ENCODE results near the gene KCNC2.

Gene KCNC2

DNA sequence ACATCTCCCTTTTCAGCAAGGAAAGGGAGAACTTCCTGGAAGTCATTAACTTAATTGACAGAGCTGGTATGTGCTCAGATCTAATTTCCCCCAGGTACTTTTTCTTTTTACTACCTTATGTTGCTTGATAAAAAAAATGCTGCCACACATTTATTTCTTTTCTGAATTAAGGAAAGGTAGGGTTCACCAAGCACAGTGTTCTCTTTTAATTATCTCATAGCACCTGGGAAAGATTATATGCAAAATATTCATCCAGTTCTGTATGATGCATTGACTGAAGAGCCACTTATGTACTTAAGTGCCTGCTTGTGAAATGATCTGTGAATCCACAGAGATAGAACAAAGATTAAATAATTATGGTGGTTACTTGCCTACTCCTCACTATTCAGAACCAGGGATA is 25.1 kb downstream of the KCNC2 start:
- H4K20me1 ChIP-seq (ENCODE audit: insufficient read depth, low read length) = no peaks in the 10 kb centered on the region
- no peaks in the 10 kb centered on the region for H3F3A ChIP-seq (ENCODE audit: insufficient read depth, low read length)
- TF ChIP-seq, protein P1, sequence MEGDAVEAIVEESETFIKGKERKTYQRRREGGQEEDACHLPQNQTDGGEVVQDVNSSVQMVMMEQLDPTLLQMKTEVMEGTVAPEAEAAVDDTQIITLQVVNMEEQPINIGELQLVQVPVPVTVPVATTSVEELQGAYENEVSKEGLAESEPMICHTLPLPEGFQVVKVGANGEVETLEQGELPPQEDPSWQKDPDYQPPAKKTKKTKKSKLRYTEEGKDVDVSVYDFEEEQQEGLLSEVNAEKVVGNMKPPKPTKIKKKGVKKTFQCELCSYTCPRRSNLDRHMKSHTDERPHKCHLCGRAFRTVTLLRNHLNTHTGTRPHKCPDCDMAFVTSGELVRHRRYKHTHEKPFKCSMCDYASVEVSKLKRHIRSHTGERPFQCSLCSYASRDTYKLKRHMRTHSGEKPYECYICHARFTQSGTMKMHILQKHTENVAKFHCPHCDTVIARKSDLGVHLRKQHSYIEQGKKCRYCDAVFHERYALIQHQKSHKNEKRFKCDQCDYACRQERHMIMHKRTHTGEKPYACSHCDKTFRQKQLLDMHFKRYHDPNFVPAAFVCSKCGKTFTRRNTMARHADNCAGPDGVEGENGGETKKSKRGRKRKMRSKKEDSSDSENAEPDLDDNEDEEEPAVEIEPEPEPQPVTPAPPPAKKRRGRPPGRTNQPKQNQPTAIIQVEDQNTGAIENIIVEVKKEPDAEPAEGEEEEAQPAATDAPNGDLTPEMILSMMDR (IDR thresholded peaks at IDR 0.05; ENCODE audit: low read length) = no peak
- TF ChIP-seq EZH2phosphoT487 (IDR thresholded peaks at IDR 0.05; ENCODE audit: low read length) (no peak), EZH2 (optimal IDR thresholded peaks at IDR 0.05; ENCODE audit: low read depth, low read length) (no peak)
- H3K4me3 ChIP-seq (ENCODE audit: low read length) = no peak overlapping the region
- H3K79me2 ChIP-seq (ENCODE audit: low read length) = no peaks in the 10 kb centered on the region
- no peaks in the 10 kb centered on the region for H3K36me3 ChIP-seq (replicated peaks; ENCODE audit: insufficient read depth, low read length)
- no peak overlapping the region for H3K4me2 ChIP-seq (ENCODE audit: low read depth, low read length)
- no peak overlapping the region for H3K27ac ChIP-seq (ENCODE audit: low read length)
- H2AFZ ChIP-seq (ENCODE audit: low read length) = no peak overlapping the region
- no peak overlapping the region for H3K9ac ChIP-seq (ENCODE audit: low read length)
- DNase-seq = no peak
- no peaks in the 10 kb centered on the region for H3K27me3 ChIP-seq (replicated peaks; ENCODE audit: insufficient read depth, low read length)
- H3K9me2 ChIP-seq (replicated peaks; ENCODE audit: insufficient read depth, low read length) = no peaks in the 10 kb centered on the region
- no peaks in the 10 kb centered on the region for H3K4me1 ChIP-seq (ENCODE audit: low read length)
- no peaks in the 10 kb centered on the region for H3K9me3 ChIP-seq (replicated peaks; ENCODE audit: insufficient read depth, low read length)

DNA sequence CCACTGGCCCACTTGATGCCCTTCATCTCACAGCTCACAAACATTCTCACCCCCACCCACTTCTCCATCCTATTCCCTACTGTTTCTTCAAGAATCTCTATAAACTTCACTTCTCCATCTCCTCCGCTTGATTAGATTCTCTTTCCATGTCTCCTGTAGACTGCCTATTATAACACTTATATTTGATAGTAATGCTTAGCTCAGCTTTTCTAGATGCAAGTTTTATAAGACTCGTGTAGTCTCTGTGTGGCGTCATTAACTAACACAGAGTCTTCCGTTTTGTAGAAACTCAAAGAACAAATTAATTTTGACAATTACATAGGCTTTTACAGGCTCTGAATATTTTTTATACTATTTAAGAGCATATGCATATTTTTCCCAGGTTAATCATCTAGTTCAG is 25.7 kb downstream of the KCNC2 start:
- Histone ChIP-seq H4K20me1 (ENCODE audit: insufficient read depth, low read length) (no peaks in the 10 kb centered on the region), H3K27me3 (replicated peaks; ENCODE audit: insufficient read depth, low read length) (no peaks in the 10 kb centered on the region), H3K27ac (ENCODE audit: low read length) (no peak overlapping the region), H2AFZ (ENCODE audit: low read length) (no peak overlapping the region), H3K4me2 (ENCODE audit: low read depth, low read length) (no peak overlapping the region), H3K9me3 (replicated peaks; ENCODE audit: insufficient read depth, low read length) (no peaks in the 10 kb centered on the region), H3K79me2 (ENCODE audit: low read length) (no peaks in the 10 kb centered on the region), H3K9ac (ENCODE audit: low read length) (no peak overlapping the region), H3K36me3 (replicated peaks; ENCODE audit: insufficient read depth, low read length) (no peaks in the 10 kb centered on the region), H3K4me1 (ENCODE audit: low read length) (no peaks in the 10 kb centered on the region), H3K4me3 (ENCODE audit: low read length) (no peak overlapping the region), H3K9me2 (replicated peaks; ENCODE audit: insufficient read depth, low read length) (no peaks in the 10 kb centered on the region), H3F3A (ENCODE audit: insufficient read depth, low read length) (no peaks in the 10 kb centered on the region)
- no peak for DNase-seq
- TF ChIP-seq, protein P1 (IDR thresholded peaks at IDR 0.05; ENCODE audit: low read length) = no peak
- TF ChIP-seq EZH2phosphoT487 (IDR thresholded peaks at IDR 0.05; ENCODE audit: low read length) = no peak
- TF ChIP-seq EZH2 (optimal IDR thresholded peaks at IDR 0.05; ENCODE audit: low read depth, low read length) = no peak

DNA sequence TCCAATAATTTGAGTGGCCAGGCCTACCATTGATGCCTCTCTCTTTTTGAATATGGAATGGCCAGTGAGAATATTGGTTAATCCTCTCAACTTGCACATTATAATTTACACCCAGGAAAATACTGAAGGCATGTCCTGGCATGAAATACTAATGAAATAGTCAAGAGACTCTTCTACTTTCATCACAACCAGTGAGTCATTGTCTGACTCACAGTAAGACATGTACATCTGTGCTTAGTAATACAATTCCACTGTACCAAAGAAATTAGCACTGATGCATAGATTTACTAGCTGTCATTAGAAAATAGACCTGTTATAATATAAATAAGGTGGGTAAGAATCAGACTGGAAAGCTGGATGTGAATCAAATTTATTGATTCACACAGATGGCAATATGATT is 31.6 kb downstream of the KCNC2 start:
- Histone ChIP-seq H3K27me3 (replicated peaks; ENCODE audit: insufficient read depth, low read length) (no peaks in the 10 kb centered on the region), H2AFZ (ENCODE audit: low read length) (no peak overlapping the region), H3F3A (ENCODE audit: insufficient read depth, low read length) (no peaks in the 10 kb centered on the region), H3K4me3 (ENCODE audit: low read length) (no peak overlapping the region), H3K9ac (ENCODE audit: low read length) (no peak overlapping the region), H3K4me2 (ENCODE audit: low read depth, low read length) (no peak overlapping the region), H3K79me2 (ENCODE audit: low read length) (no peaks in the 10 kb centered on the region), H3K4me1 (ENCODE audit: low read length) (no peaks in the 10 kb centered on the region), H4K20me1 (ENCODE audit: insufficient read depth, low read length) (no peaks in the 10 kb centered on the region), H3K9me3 (replicated peaks; ENCODE audit: insufficient read depth, low read length) (no peaks in the 10 kb centered on the region), H3K27ac (ENCODE audit: low read length) (no peak overlapping the region), H3K9me2 (replicated peaks; ENCODE audit: insufficient read depth, low read length) (no peaks in the 10 kb centered on the region), H3K36me3 (replicated peaks; ENCODE audit: insufficient read depth, low read length) (no peaks in the 10 kb centered on the region)
- TF ChIP-seq EZH2 (optimal IDR thresholded peaks at IDR 0.05; ENCODE audit: low read depth, low read length) (no peak), EZH2phosphoT487 (IDR thresholded peaks at IDR 0.05; ENCODE audit: low read length) (no peak)
- TF ChIP-seq, protein P1 (IDR thresholded peaks at IDR 0.05; ENCODE audit: low read length) = no peak
- DNase-seq = no peak

All from MM.1S (cell line).